ENCODE results near the gene MGST2. TPM values are rescaled to one million over a fixed set of nuclear protein-coding genes. Genes with fewer than 3 reads are reported as not detected.
A peak's percentile ranks its signal among the peaks of the same experiment; 100 is the strongest.

The MGST2 gene
- total and polyA plus RNA-seq, 2 experiments from 2014 or later: 4.6 to 19.1 TPM

GRCh38 chr4:139736661-139737060, 71.0 kb downstream of the MGST2 start:
- H3K9me2 ChIP-seq (ENCODE audit: insufficient read depth): no peaks in the 10 kb centered on the region
- Mint-ChIP-seq H3K27ac (no peak overlapping the region), H3K9me3 (no peaks in the 10 kb centered on the region), H3K27me3 (ENCODE audit: insufficient read depth, low read depth, poor library complexity) (peaks cover 40% of the 10 kb centered on the region), H3K4me3 (no peak overlapping the region), H3K36me3 (ENCODE audit: low read depth) (no peaks in the 10 kb centered on the region), H3K4me1 (peaks cover 33% of the 10 kb centered on the region)
- DNase-seq (ENCODE audit: low spot score) (peak; percentile 25), ATAC-seq (peak; percentile 8; the same call in 2 of the 3 replicates)
- H3K27ac ChIP-seq (ENCODE audit: low read depth): no peak overlapping the region
- peak overlapping the region; percentile 97 for H3K4me2 ChIP-seq
- peak overlapping the region; percentile 79; the same call in 1 of the 2 replicates for H3K4me3 ChIP-seq
- TF ChIP-seq NANOG (IDR thresholded peaks at IDR 0.05; ENCODE audit: borderline replicate concordance): no peak
- TF ChIP-seq CTCF (conservative IDR thresholded peaks at IDR 0.05; ENCODE audit: low read depth in 2 of 2): no peak
- no peak for TF ChIP-seq ZNF331 (CRISPR knock-in tag; IDR thresholded peaks at IDR 0.05; ENCODE audit: low read depth)
- TF ChIP-seq ZNF114 (CRISPR knock-in tag; IDR thresholded peaks at IDR 0.05): no peak
- TF ChIP-seq JUNB (IDR thresholded peaks at IDR 0.05; ENCODE audit: unreplicated experiment): no peak
- TF ChIP-seq STAT1 (IDR thresholded peaks at IDR 0.05; ENCODE audit: unreplicated experiment): no peak
- TF ChIP-seq CREB1 (CRISPR knock-in tag; IDR thresholded peaks at IDR 0.05; ENCODE audit: low read depth): no peak
- no peak for TF ChIP-seq EZH2 (IDR thresholded peaks at IDR 0.05; ENCODE audit: low read depth, unreplicated experiment)
- no peak for TF ChIP-seq POLR2AphosphoS5 (IDR thresholded peaks at IDR 0.05; ENCODE audit: low read depth)
- no peak for TF ChIP-seq ETS1 (IDR thresholded peaks at IDR 0.05)
- no peaks in the 10 kb centered on the region for H3F3A ChIP-seq (replicated peaks; ENCODE audit: low read depth)
- H3K36me3 ChIP-seq (ENCODE audit: insufficient read depth): no peaks in the 10 kb centered on the region
- H3K79me2 ChIP-seq (replicated peaks; ENCODE audit: insufficient read depth): no peaks in the 10 kb centered on the region
- no peak overlapping the region for H2AFZ ChIP-seq
- no peaks in the 10 kb centered on the region for H4K20me1 ChIP-seq (replicated peaks; ENCODE audit: insufficient read depth)
- H3K27me3 ChIP-seq (ENCODE audit: insufficient read depth): peaks cover 33% of the 10 kb centered on the region
- peaks cover 33% of the 10 kb centered on the region for H3K4me1 ChIP-seq (ENCODE audit: insufficient read depth)

- Histone ChIP-seq H3K9me2 (ENCODE audit: insufficient read depth) (no peaks in the 10 kb centered on the region), H3K27me3 (ENCODE audit: insufficient read depth) (peaks cover 27% of the 10 kb centered on the region), H3F3A (replicated peaks; ENCODE audit: low read depth) (no peaks in the 10 kb centered on the region), H3K4me2 (no peak overlapping the region), H3K36me3 (ENCODE audit: insufficient read depth) (no peaks in the 10 kb centered on the region), H2AFZ (no peak overlapping the region), H3K79me2 (replicated peaks; ENCODE audit: insufficient read depth) (no peaks in the 10 kb centered on the region), H3K27ac (ENCODE audit: low read depth) (no peak overlapping the region), H4K20me1 (replicated peaks; ENCODE audit: insufficient read depth) (no peaks in the 10 kb centered on the region), H3K4me3 (no peak overlapping the region), H3K4me1 (ENCODE audit: insufficient read depth) (peaks cover 30% of the 10 kb centered on the region)
- H3K4me3 Mint-ChIP-seq: no peak overlapping the region
- peaks cover 33% of the 10 kb centered on the region for H3K4me1 Mint-ChIP-seq
- H3K27me3 Mint-ChIP-seq (ENCODE audit: insufficient read depth, low read depth, poor library complexity): peaks cover 35% of the 10 kb centered on the region
- DNase-seq (ENCODE audit: low spot score) (no peak), ATAC-seq (no peak)
- H3K27ac Mint-ChIP-seq: no peak overlapping the region
- no peaks in the 10 kb centered on the region for H3K9me3 Mint-ChIP-seq
- H3K36me3 Mint-ChIP-seq (ENCODE audit: low read depth): no peaks in the 10 kb centered on the region
- TF ChIP-seq CREB1 (CRISPR knock-in tag; IDR thresholded peaks at IDR 0.05; ENCODE audit: low read depth) (no peak), JUNB (IDR thresholded peaks at IDR 0.05; ENCODE audit: unreplicated experiment) (no peak), STAT1 (IDR thresholded peaks at IDR 0.05; ENCODE audit: unreplicated experiment) (no peak), ZNF462 (CRISPR knock-in tag; IDR thresholded peaks at IDR 0.05) (no peak), EZH2phosphoT487 (IDR thresholded peaks at IDR 0.05; ENCODE audit: unreplicated experiment) (no peak)
Measured at GRCh38 chr4:139738846-139739613, 73.4 kb downstream of the MGST2 start.

All from GM23338 (cell line).